ENCODE measurements around the gene DUSP10.

The DUSP10 gene

DNA sequence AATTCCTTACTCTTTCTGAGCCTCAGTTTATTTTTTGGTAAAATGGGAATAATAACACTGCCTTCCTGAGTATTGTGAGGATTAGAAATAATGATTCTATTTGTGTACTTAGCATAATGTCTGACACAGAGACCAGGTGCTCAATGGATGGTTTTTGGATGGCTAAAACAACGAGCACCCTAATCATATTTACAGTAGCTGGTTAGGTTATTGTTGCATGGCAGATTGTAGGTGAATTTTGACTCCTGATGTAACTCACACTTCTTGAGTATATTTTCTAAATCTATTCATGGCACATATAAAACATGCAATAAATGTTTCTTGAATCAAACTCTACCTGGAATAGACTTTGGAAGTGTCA lies 11.9 kb upstream of the DUSP10 start:
- H3F3A ChIP-seq (ENCODE audit: insufficient read depth, low read length): no peaks in the 10 kb centered on the region; the same call in 1 of the 2 replicates
- H3K36me3 ChIP-seq (ENCODE audit: insufficient read depth, low read length): no peaks in the 10 kb centered on the region
- no peak overlapping the region for H3K27ac ChIP-seq (ENCODE audit: low read depth, low read length, poor library complexity, severe bottlenecking)
- no peak overlapping the region for H2AFZ ChIP-seq (ENCODE audit: low read length)
- H3K9ac ChIP-seq (ENCODE audit: low read length): no peak overlapping the region
- H3K27me3 ChIP-seq (ENCODE audit: insufficient read depth, low read length): no peaks in the 10 kb centered on the region
- TF ChIP-seq, protein P1, sequence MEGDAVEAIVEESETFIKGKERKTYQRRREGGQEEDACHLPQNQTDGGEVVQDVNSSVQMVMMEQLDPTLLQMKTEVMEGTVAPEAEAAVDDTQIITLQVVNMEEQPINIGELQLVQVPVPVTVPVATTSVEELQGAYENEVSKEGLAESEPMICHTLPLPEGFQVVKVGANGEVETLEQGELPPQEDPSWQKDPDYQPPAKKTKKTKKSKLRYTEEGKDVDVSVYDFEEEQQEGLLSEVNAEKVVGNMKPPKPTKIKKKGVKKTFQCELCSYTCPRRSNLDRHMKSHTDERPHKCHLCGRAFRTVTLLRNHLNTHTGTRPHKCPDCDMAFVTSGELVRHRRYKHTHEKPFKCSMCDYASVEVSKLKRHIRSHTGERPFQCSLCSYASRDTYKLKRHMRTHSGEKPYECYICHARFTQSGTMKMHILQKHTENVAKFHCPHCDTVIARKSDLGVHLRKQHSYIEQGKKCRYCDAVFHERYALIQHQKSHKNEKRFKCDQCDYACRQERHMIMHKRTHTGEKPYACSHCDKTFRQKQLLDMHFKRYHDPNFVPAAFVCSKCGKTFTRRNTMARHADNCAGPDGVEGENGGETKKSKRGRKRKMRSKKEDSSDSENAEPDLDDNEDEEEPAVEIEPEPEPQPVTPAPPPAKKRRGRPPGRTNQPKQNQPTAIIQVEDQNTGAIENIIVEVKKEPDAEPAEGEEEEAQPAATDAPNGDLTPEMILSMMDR (IDR thresholded peaks at IDR 0.05; ENCODE audit: low read length): no peak
- no peak for TF ChIP-seq EZH2 (IDR thresholded peaks at IDR 0.05; ENCODE audit: borderline replicate concordance, low read length)
- no peak overlapping the region for H3K4me3 ChIP-seq (ENCODE audit: low read depth, low read length, poor library complexity, severe bottlenecking)
- no peaks in the 10 kb centered on the region for H4K20me1 ChIP-seq (ENCODE audit: insufficient read depth, low read length)
- H3K4me1 ChIP-seq (ENCODE audit: insufficient read depth, low read length, severe bottlenecking): peaks cover 15% of the 10 kb centered on the region
- H3K9me2 ChIP-seq (ENCODE audit: low read depth, low read length): no peaks in the 10 kb centered on the region
- H3K4me2 ChIP-seq (ENCODE audit: low read length): no peak overlapping the region
- no peaks in the 10 kb centered on the region for H3K9me3 ChIP-seq (ENCODE audit: low read length)
- H3K79me2 ChIP-seq (ENCODE audit: insufficient read depth, low read length): no peaks in the 10 kb centered on the region

DNA sequence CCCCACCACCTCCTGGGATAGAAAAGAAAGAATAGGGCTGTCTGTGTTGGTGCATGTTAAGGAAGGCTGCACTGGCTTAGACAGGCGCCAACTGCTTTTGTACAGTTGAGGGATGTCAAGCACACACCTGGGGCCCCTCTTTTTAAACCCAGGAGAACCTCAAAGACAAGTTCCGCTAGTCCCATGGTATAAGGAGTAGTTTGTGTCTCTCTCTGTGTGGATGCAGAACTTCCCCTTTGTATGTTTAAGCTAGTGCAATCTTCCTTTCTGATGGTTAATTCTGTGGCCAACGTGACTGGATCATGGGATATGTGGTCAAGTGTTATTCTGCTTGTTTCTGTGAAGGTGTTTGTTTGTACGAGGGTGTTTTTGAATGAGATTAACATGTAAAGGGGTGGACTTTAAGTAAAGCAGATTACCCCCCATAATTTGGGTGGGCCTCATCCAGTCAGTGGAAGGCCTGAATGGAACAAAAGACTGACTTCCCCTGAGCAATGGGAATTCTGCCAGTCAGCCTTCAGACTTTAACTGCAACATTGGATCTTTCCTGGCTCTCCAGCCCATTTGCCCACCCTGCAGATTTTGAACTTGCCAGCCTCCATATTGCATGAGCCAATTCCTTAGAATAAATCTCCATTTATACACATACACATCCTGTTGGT lies 9.5 kb upstream of the DUSP10 start:
- Histone ChIP-seq H3K4me1 (ENCODE audit: insufficient read depth, low read length, severe bottlenecking) (peaks cover 15% of the 10 kb centered on the region), H3K79me2 (ENCODE audit: insufficient read depth, low read length) (no peaks in the 10 kb centered on the region), H3K27me3 (ENCODE audit: insufficient read depth, low read length) (no peaks in the 10 kb centered on the region), H2AFZ (ENCODE audit: low read length) (no peak overlapping the region), H3K36me3 (ENCODE audit: insufficient read depth, low read length) (no peaks in the 10 kb centered on the region), H3K9me3 (ENCODE audit: low read length) (no peaks in the 10 kb centered on the region), H4K20me1 (ENCODE audit: insufficient read depth, low read length) (no peaks in the 10 kb centered on the region), H3K4me3 (ENCODE audit: low read depth, low read length, poor library complexity, severe bottlenecking) (no peak overlapping the region), H3K9ac (ENCODE audit: low read length) (no peak overlapping the region), H3F3A (ENCODE audit: insufficient read depth, low read length) (no peaks in the 10 kb centered on the region; the same call in 1 of the 2 replicates), H3K27ac (ENCODE audit: low read depth, low read length, poor library complexity, severe bottlenecking) (no peak overlapping the region), H3K4me2 (ENCODE audit: low read length) (no peak overlapping the region), H3K9me2 (ENCODE audit: low read depth, low read length) (no peaks in the 10 kb centered on the region)
- TF ChIP-seq, protein P1 (IDR thresholded peaks at IDR 0.05; ENCODE audit: low read length): no peak
- no peak for TF ChIP-seq EZH2 (IDR thresholded peaks at IDR 0.05; ENCODE audit: borderline replicate concordance, low read length)

DNA sequence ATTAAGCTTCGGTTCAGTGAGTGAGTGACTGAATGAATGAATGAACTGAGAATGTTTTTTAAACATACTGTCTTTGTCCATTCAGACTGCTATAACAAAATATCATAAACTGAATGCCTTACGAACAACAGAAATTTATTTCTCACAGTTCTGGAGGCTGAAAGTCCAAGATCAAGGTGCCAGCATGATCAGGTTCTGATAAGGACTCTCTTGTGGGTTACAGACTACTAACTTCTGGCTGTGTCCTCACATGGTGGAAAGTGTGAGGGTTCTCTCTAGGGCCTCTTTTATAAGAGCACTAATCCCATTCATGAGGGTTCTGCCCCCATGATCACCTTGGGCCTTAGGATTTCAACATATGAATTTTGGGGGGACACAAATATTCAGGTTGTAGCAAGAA lies 7.1 kb upstream of the DUSP10 start:
- H3K9ac ChIP-seq (ENCODE audit: low read length): no peak overlapping the region

More for the DNA sequence above, 7.1 kb upstream of the DUSP10 start:
- no peaks in the 10 kb centered on the region for H4K20me1 ChIP-seq (ENCODE audit: insufficient read depth, low read length)
- no peaks in the 10 kb centered on the region; the same call in 1 of the 2 replicates for H3F3A ChIP-seq (ENCODE audit: insufficient read depth, low read length)
- no peak overlapping the region for H3K4me3 ChIP-seq (ENCODE audit: low read depth, low read length, poor library complexity, severe bottlenecking)
- no peaks in the 10 kb centered on the region for H3K36me3 ChIP-seq (ENCODE audit: insufficient read depth, low read length)
- no peak overlapping the region for H3K4me2 ChIP-seq (ENCODE audit: low read length)
- no peaks in the 10 kb centered on the region for H3K27me3 ChIP-seq (ENCODE audit: insufficient read depth, low read length)
- H3K9me2 ChIP-seq (ENCODE audit: low read depth, low read length): no peaks in the 10 kb centered on the region
- no peaks in the 10 kb centered on the region for H3K79me2 ChIP-seq (ENCODE audit: insufficient read depth, low read length)
- H2AFZ ChIP-seq (ENCODE audit: low read length): no peak overlapping the region
- peaks cover 5% of the 10 kb centered on the region for H3K4me1 ChIP-seq (ENCODE audit: insufficient read depth, low read length, severe bottlenecking)
- TF ChIP-seq, protein P1 (IDR thresholded peaks at IDR 0.05; ENCODE audit: low read length): no peak
- no peak for TF ChIP-seq EZH2 (IDR thresholded peaks at IDR 0.05; ENCODE audit: borderline replicate concordance, low read length)
- H3K9me3 ChIP-seq (ENCODE audit: low read length): no peaks in the 10 kb centered on the region
- H3K27ac ChIP-seq (ENCODE audit: low read depth, low read length, poor library complexity, severe bottlenecking): no peak overlapping the region

Data from OCI-LY1 (cell line).